Aorta (tissue), 5 donors: Measurements from ENCODE around the gene ZFYVE27. TPM values are rescaled to one million over a fixed set of nuclear protein-coding genes. Genes with fewer than 3 reads are reported as not detected.

Experiments
- ATAC-seq: fragments of 200-7000 bp; cut with Tn5 transposase; one replicate; pipeline ENCODE4 v1.9.1; 2022; ENCODE audit warnings: moderate library complexity; ENCODE audit not compliant: low FRiP score
- DNase-seq, 2 donors: peaks; one replicate each; pipeline ENCODE4 v3.0.0-alpha.2; 2020
- H3K27ac ChIP-seq, 2 donors: one replicate each; pipeline ENCODE4 v1.5.1; 2013; ENCODE audit warnings: low read length in 2 of 2, mild to moderate bottlenecking in 2 of 2, moderate library complexity in 2 of 2, control low read depth in 1 of 2, inconsistent platforms in 1 of 2, low read depth in 1 of 2
- H3K27me3 ChIP-seq, 2 donors: one replicate each; pipeline ENCODE4 v1.6.1; 2013; ENCODE audit warnings: control low read depth in 1 of 2, low read length in 1 of 2, mild to moderate bottlenecking in 1 of 2, moderate library complexity in 1 of 2; ENCODE audit not compliant: insufficient read depth in 2 of 2, control insufficient read depth in 1 of 2
- H3K36me3 ChIP-seq, 2 donors: one replicate each; pipeline ENCODE4 v1.6.1; 2013; ENCODE audit warnings: control low read depth in 1 of 2, low read length in 1 of 2, mild to moderate bottlenecking in 1 of 2; ENCODE audit not compliant: insufficient read depth in 2 of 2, control insufficient read depth in 1 of 2
- H3K4me1 ChIP-seq, 2 donors: one replicate each; pipeline ENCODE4 v1.6.1; 2013; ENCODE audit warnings: low read length in 2 of 2, control low read depth in 1 of 2, mild to moderate bottlenecking in 1 of 2, moderate library complexity in 1 of 2; ENCODE audit not compliant: insufficient read depth in 2 of 2, control insufficient read depth in 1 of 2
- H3K4me3 ChIP-seq, 2 donors: one replicate each; pipeline ENCODE4 v1.5.1; 2013; ENCODE audit warnings: low read length in 2 of 2, control low read depth in 1 of 2, mild to moderate bottlenecking in 1 of 2
- H3K9me3 ChIP-seq: one replicate; pipeline ENCODE4 v1.6.1; 2013; ENCODE audit warnings: mild to moderate bottlenecking, low read length; ENCODE audit not compliant: control insufficient read depth
- WGBS, 2 donors: extraction: QIAGEN DNeasy Blood & Tissue Kit; methylation state at CpG; one replicate each; pipeline ENCODE4 v1.1.7; 2013; 5-methylcytosine and 5-hydroxymethylcytosine counted together
- intact Hi-C, 2 donors: fragments of 100-400 bp; cut with DNase I; formaldehyde crosslinking; loops; one replicate each; pipeline versions ENCODE4 v1.14.2 to v1.15.0; 2022
- polyA plus RNA-seq, 2 donors: library from polyadenylated mRNA; stranded (reverse); fragments of 200-250 nt; gene quantifications; one replicate each; pipeline ENCODE4 v1.2.3, GENCODE V29; 2013
- total RNA-seq, 2 donors: library from RNA; stranded (reverse); fragmentation: NEBNext Ultra II Directional; extraction: Animal tissue kit (Norgen Biotek cat#: 25700); gene quantifications; one replicate each; pipeline ENCODE4 v1.2.1, GENCODE V29; 2021
- donor health status: healthy with polysubstance abuse.
- donor health status: Bipolar disorder and iron deficiency.
- donor health status: DM: no; HTN: no; CAD: no.
- donor health status: DM: no; HTN: no; CAD: no.
- donor health status: DM: yes; HTN: yes; CAD: no.

The ZFYVE27 gene
- total and polyA plus RNA-seq, 4 donors = 6.1 to 33.2 (median 23.8) TPM

DNA sequence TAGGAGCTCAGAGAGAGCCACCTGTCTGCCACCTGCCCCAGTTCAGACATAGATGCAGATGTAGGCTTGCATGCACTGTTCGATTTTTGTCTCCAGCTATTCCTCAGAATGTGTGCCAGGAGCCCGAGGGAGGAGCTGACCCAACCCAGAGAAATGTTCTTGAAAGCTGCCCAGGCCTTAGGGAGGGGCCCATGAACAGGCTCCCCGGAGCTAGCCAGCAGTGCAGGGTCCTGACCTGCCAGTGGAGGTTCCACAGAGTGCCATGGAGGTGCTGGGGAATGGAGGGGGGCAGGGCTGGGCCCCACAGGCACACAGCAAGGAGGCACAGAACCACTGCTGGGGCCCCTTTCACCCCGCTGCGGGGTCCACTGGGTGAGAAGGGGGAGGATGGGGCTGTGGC lies 64.5 kb downstream of the ZFYVE27 start:
- 65% methylated on average over 5 of the region's 5 CpGs for WGBS, 2 donors
- ATAC-seq (no peak), DNase-seq (no peak)
- Histone ChIP-seq H3K27ac (no peak overlapping the region), H3K36me3 (no peaks in the 10 kb centered on the region), H3K4me3 (no peak overlapping the region), H3K27me3 (peaks cover 0 to 2% of the 10 kb centered on the region in 2 donors), H3K9me3 (peaks cover 4% of the 10 kb centered on the region), H3K4me1 (no peaks in the 10 kb centered on the region)
- intact Hi-C loops = loop anchor here in 1 of 2 donors (5.0 kb wide), 1 partner anchor 51 kb away; no protein-coding TSS in a partner anchor

- Histone ChIP-seq H3K4me1 (no peaks in the 10 kb centered on the region), H3K27me3 (peaks cover 0 to 2% of the 10 kb centered on the region in 2 donors), H3K27ac (no peak overlapping the region), H3K4me3 (no peak overlapping the region), H3K9me3 (no peaks in the 10 kb centered on the region), H3K36me3 (no peaks in the 10 kb centered on the region)
- intact Hi-C loops = no loop called here
- WGBS, 2 donors = 76 to 82% methylated on average over 12 of the region's 12 CpGs
- no peak for ATAC-seq
- no peak for DNase-seq
Measured at GRCh38 chr10:97805096-97805884, 68.4 kb downstream of the ZFYVE27 start.

DNA sequence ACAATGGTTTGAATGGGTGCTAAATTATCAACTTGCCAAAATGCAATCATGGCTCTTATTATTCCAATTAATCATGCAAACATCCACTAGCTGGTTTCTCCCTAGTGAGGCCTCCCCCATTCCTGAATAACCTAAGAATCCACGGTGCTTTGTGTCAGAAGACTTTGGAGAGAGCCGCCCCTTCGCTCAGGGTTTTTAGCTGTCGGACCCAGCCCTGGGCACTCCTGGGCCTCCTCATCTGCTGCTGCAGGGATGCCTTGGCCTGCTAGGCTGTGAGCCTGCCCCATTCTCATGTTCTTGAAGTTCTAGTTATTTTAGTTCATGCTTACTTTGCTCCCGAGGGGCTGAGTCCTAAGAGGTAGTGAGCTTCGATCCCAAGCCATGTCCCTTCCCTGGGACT lies 69.0 kb downstream of the ZFYVE27 start:
- Histone ChIP-seq H3K36me3 (no peaks in the 10 kb centered on the region), H3K27ac (no peak overlapping the region), H3K27me3 (peaks cover 0 to 2% of the 10 kb centered on the region in 2 donors), H3K4me1 (no peaks in the 10 kb centered on the region), H3K4me3 (no peak overlapping the region), H3K9me3 (no peaks in the 10 kb centered on the region)
- ATAC-seq (no peak), DNase-seq (no peak)
- intact Hi-C loops = no loop called here
- WGBS, 2 donors = 72 to 78% methylated on average over 6 of the region's 6 CpGs

GRCh38 chr10:97810446-97810845 lies 73.5 kb downstream of the ZFYVE27 start:
- ATAC-seq = no peak
- WGBS, 2 donors = 82 to 86% methylated on average over 7 of the region's 7 CpGs
- Histone ChIP-seq H3K4me1 (no peaks in the 10 kb centered on the region), H3K9me3 (no peaks in the 10 kb centered on the region), H3K36me3 (no peaks in the 10 kb centered on the region), H3K27me3 (no peaks in the 10 kb centered on the region), H3K4me3 (no peak overlapping the region), H3K27ac (no peak overlapping the region)
- no peak for DNase-seq
- intact Hi-C loops = no loop called here

Other genes with a start within 250 kb of the ZFYVE27 start
- 10 to 100 TPM; 34.3 to 63.8 TPM for gene MMS19, start 238.7 kb upstream of the ZFYVE27 start, total RNA-seq
- 10 to 100 TPM; 16.2 to 73.4 TPM for gene MMS19, start 238.7 kb upstream of the ZFYVE27 start, polyA plus RNA-seq
- 10 to 100 TPM; 15.1 to 15.8 TPM for gene UBTD1, start 238.2 kb upstream of the ZFYVE27 start, total RNA-seq
- 10 to 100 TPM; 10.1 to 18.9 TPM for gene UBTD1, start 238.2 kb upstream of the ZFYVE27 start, polyA plus RNA-seq
- under 1 TPM; 0.39 to 0.78 TPM for gene ANKRD2, start 164.3 kb upstream of the ZFYVE27 start, total RNA-seq
- gene ANKRD2, start 164.3 kb upstream of the ZFYVE27 start, polyA plus RNA-seq = 1 to 10 TPM; 1.4 to 3.1 TPM
- gene HOGA1, start 152.7 kb upstream of the ZFYVE27 start, total RNA-seq = 1 to 10 TPM; 1.9 to 4.6 TPM
- 1 to 10 TPM; 3.9 to 4.0 TPM for gene HOGA1, start 152.7 kb upstream of the ZFYVE27 start, polyA plus RNA-seq
- gene C10orf62, start 147.4 kb upstream of the ZFYVE27 start, total RNA-seq = under 1 TPM; 0.29 to 0.42 TPM
- under 1 TPM in 1 of 2 donors, not detected in 1; 0.54 TPM for gene C10orf62, start 147.4 kb upstream of the ZFYVE27 start, polyA plus RNA-seq
- gene MORN4, start 103.6 kb upstream of the ZFYVE27 start, total RNA-seq = 1 to 10 TPM; 1.4 to 6.6 TPM
- gene MORN4, start 103.6 kb upstream of the ZFYVE27 start, polyA plus RNA-seq = 1 to 10 TPM; 4.5 to 8.8 TPM
- gene PI4K2A, start 96.5 kb upstream of the ZFYVE27 start, total RNA-seq = 10 to 100 TPM; 14.2 to 16.7 TPM
- 10 to 100 TPM in 1 of 2 donors, 1 to 10 TPM in 1; 6.5 to 10.0 TPM for gene PI4K2A, start 96.5 kb upstream of the ZFYVE27 start, polyA plus RNA-seq
- 10 to 100 TPM; 17.1 to 18.3 TPM for gene AVPI1, start 49.9 kb upstream of the ZFYVE27 start, total RNA-seq
- gene AVPI1, start 49.9 kb upstream of the ZFYVE27 start, polyA plus RNA-seq = 10 to 100 TPM; 12.4 to 15.1 TPM
- 10 to 100 TPM; 87.4 to 92.4 TPM for gene MARVELD1, start 23.4 kb upstream of the ZFYVE27 start, total RNA-seq
- gene MARVELD1, start 23.4 kb upstream of the ZFYVE27 start, polyA plus RNA-seq = 10 to 100 TPM; 48.1 to 85.8 TPM
- gene SFRP5, start 34.9 kb downstream of the ZFYVE27 start, total RNA-seq = 1 to 10 TPM; 1.4 to 3.7 TPM
- gene SFRP5, start 34.9 kb downstream of the ZFYVE27 start, polyA plus RNA-seq = 1 to 10 TPM in 1 of 2 donors, under 1 TPM in 1; 0.36 to 8.8 TPM
- under 1 TPM; 0.36 to 0.45 TPM for gene GOLGA7B, start 112.7 kb downstream of the ZFYVE27 start, total RNA-seq
- gene GOLGA7B, start 112.7 kb downstream of the ZFYVE27 start, polyA plus RNA-seq = under 1 TPM; 0.13 to 0.41 TPM